GM19035 (cell line): Measurements from ENCODE around the gene RRBP1.

Source experiments
- ATAC-seq: cut with Tn5 transposase; IDR thresholded peaks from one replicate; pipeline ENCODE4 v1.9.1; 2021; ENCODE audit not compliant: unreplicated experiment

The RRBP1 gene

GRCh38 chr20:17612992-17613327, 69.1 kb downstream of the RRBP1 start:
- no peak for ATAC-seq

GRCh38 chr20:17612287-17612991, 69.6 kb downstream of the RRBP1 start:
- no peak for ATAC-seq

- ATAC-seq: no peak
Measured at GRCh38 chr20:17611540-17612286, 70.3 kb downstream of the RRBP1 start.

- ATAC-seq: no peak
Measured at GRCh38 chr20:17611290-17611539, 70.8 kb downstream of the RRBP1 start.

- ATAC-seq: no peak
Measured at GRCh38 chr20:17610566-17611289, 71.3 kb downstream of the RRBP1 start.

GRCh38 chr20:17609811-17610377, 72.1 kb downstream of the RRBP1 start:
- no peak for ATAC-seq

- no peak for ATAC-seq
Measured at GRCh38 chr20:17608701-17609497, 73.1 kb downstream of the RRBP1 start.

- ATAC-seq: no peak
Measured at GRCh38 chr20:17606001-17606400, 76.0 kb downstream of the RRBP1 start.

- no peak for ATAC-seq
Measured at GRCh38 chr20:17605131-17605660, 76.8 kb downstream of the RRBP1 start.

- ATAC-seq: no peak
Measured at GRCh38 chr20:17602493-17602892, 79.5 kb downstream of the RRBP1 start.

- ATAC-seq: no peak
Measured at GRCh38 chr20:17601957-17602356, 80.1 kb downstream of the RRBP1 start.

- no peak for ATAC-seq
Measured at GRCh38 chr20:17598013-17598550, 84.0 kb downstream of the RRBP1 start.

GRCh38 chr20:17595856-17596255, 86.2 kb downstream of the RRBP1 start:
- ATAC-seq: no peak

GRCh38 chr20:17594443-17594842, 87.6 kb downstream of the RRBP1 start:
- no peak for ATAC-seq

- no peak for ATAC-seq
Measured at GRCh38 chr20:17593902-17594301, 88.1 kb downstream of the RRBP1 start.

- no peak for ATAC-seq
Measured at GRCh38 chr20:17590245-17590644, 91.8 kb downstream of the RRBP1 start.

GRCh38 chr20:17589161-17589834, 92.7 kb downstream of the RRBP1 start:
- no peak for ATAC-seq

GRCh38 chr20:17587824-17588223, 94.2 kb downstream of the RRBP1 start:
- ATAC-seq: no peak

- no peak for ATAC-seq
Measured at GRCh38 chr20:17587148-17587547, 94.9 kb downstream of the RRBP1 start.

- no peak for ATAC-seq
Measured at GRCh38 chr20:17586250-17586649, 95.8 kb downstream of the RRBP1 start.
